Upper lobe of right lung (tissue), 1 donor: ENCODE data around the gene MEGF9. TPM values are rescaled to one million over a fixed set of nuclear protein-coding genes. Genes with fewer than 3 reads are reported as not detected.

ENCODE experiments used
- ATAC-seq: fragments of 200-7000 bp; cut with Tn5 transposase; one replicate; pipeline ENCODE4 v1.9.1; 2020; ENCODE audit warnings: mild to moderate bottlenecking, moderate library complexity
- DNase-seq: peaks from one replicate; pipeline ENCODE4 v3.0.0-alpha.2; 2020
- H3K27ac ChIP-seq: fragments of 200-600 bp; one replicate; pipeline ENCODE4 v1.8.0; 2022
- H3K27me3 ChIP-seq: fragments of 200-600 bp; one replicate; pipeline ENCODE4 v1.8.0; 2022; ENCODE audit warnings: mild to moderate bottlenecking
- H3K36me3 ChIP-seq: fragments of 200-600 bp; one replicate; pipeline ENCODE4 v1.8.0; 2022
- H3K4me1 ChIP-seq: fragments of 200-600 bp; one replicate; pipeline ENCODE4 v1.8.0; 2022
- H3K4me3 ChIP-seq: fragments of 200-600 bp; one replicate; pipeline ENCODE4 v1.8.0; 2022; ENCODE audit warnings: mild to moderate bottlenecking
- H3K9me3 ChIP-seq: fragments of 200-600 bp; one replicate; pipeline ENCODE4 v1.8.0; 2022
- CTCF ChIP-seq: fragments of 200-600 bp; IDR thresholded peaks from one replicate; pipeline ENCODE4 v1.8.0; 2022; ENCODE audit warnings: antibody characterized with exemption
- intact Hi-C: fragments of 100-400 bp; cut with DNase I; formaldehyde crosslinking; loops from one replicate; pipeline ENCODE4 v1.11.0; 2022
- total RNA-seq: library from RNA; stranded (reverse); fragmentation: NEBNext Ultra II Directional; extraction: Animal tissue kit (Norgen Biotek cat#: 25700); gene quantifications from one replicate; pipeline ENCODE4 v1.2.1, GENCODE V29; 2021
- donor health status: DM: no; HTN: yes; CAD: no; lungs with severe emphysema.

MEGF9 gene
- total RNA-seq, 1 donor from 2014 or later: 92.9 TPM

- TF ChIP-seq CTCF: no peak
- Histone ChIP-seq H3K9me3 (no peaks in the 10 kb centered on the region), H3K27ac (no peak overlapping the region), H3K36me3 (peaks cover 9% of the 10 kb centered on the region), H3K4me1 (no peaks in the 10 kb centered on the region), H3K4me3 (no peak overlapping the region), H3K27me3 (no peaks in the 10 kb centered on the region)
- no peak for DNase-seq
- no peak for ATAC-seq
- intact Hi-C loops: no loop called here
These were observed 91.5 kb downstream of the MEGF9 start for GRCh38 chr9:120622790-120623189.

- TF ChIP-seq CTCF: no peak
- H3K4me3 ChIP-seq: no peak overlapping the region
- no peaks in the 10 kb centered on the region for H3K9me3 ChIP-seq
- intact Hi-C loops: no loop called here
- no peaks in the 10 kb centered on the region for H3K27me3 ChIP-seq
- peaks cover 9% of the 10 kb centered on the region for H3K36me3 ChIP-seq
- no peak overlapping the region for H3K27ac ChIP-seq
- ATAC-seq: no peak
- H3K4me1 ChIP-seq: no peaks in the 10 kb centered on the region
- no peak for DNase-seq
These were observed 92.3 kb downstream of the MEGF9 start for GRCh38 chr9:120621941-120622340.

GRCh38 chr9:120619751-120620655 lies 94.3 kb downstream of the MEGF9 start:
- H3K27ac ChIP-seq: no peak overlapping the region
- TF ChIP-seq CTCF: peak; percentile 84
- ATAC-seq (peak; percentile 92), DNase-seq (no peak)
- no peaks in the 10 kb centered on the region for H3K4me1 ChIP-seq
- H3K4me3 ChIP-seq: no peak overlapping the region
- H3K36me3 ChIP-seq: peaks cover 17% of the 10 kb centered on the region
- intact Hi-C loops: no loop called here
- H3K9me3 ChIP-seq: no peaks in the 10 kb centered on the region
- no peaks in the 10 kb centered on the region for H3K27me3 ChIP-seq

- Histone ChIP-seq H3K4me1 (no peaks in the 10 kb centered on the region), H3K27ac (no peak overlapping the region), H3K27me3 (no peaks in the 10 kb centered on the region), H3K36me3 (peaks cover 35% of the 10 kb centered on the region), H3K4me3 (no peak overlapping the region), H3K9me3 (no peaks in the 10 kb centered on the region)
- no peak for TF ChIP-seq CTCF
- intact Hi-C loops: no loop called here
- no peak for ATAC-seq
- DNase-seq: no peak
These were observed 97.0 kb downstream of the MEGF9 start for GRCh38 chr9:120616966-120617935.

GRCh38 chr9:120612218-120612617 lies 102.1 kb downstream of the MEGF9 start:
- DNase-seq (no peak), ATAC-seq (no peak)
- Histone ChIP-seq H3K4me3 (no peak overlapping the region), H3K36me3 (peaks cover 52% of the 10 kb centered on the region), H3K27ac (no peak overlapping the region), H3K9me3 (no peaks in the 10 kb centered on the region), H3K4me1 (no peaks in the 10 kb centered on the region), H3K27me3 (no peaks in the 10 kb centered on the region)
- TF ChIP-seq CTCF: no peak
- intact Hi-C loops: no loop called here
